Measurements from ENCODE around the gene COA1. TPM values are rescaled to one million over a fixed set of nuclear protein-coding genes. Genes with fewer than 3 reads are reported as not detected.
"Not testable (repeated sequence)": the region's sequence is repeated elsewhere in the genome, so short reads cannot be mapped to it uniquely, and the experiment has no call there.

COA1 gene
- polyA plus RNA-seq, 1 of the 3 experiments (the other 2 are of a cell fraction): 42.8 TPM

GRCh38 chr7:43711503-43711902, 17.8 kb downstream of the COA1 start (continued):
- TF ChIP-seq USF2 (IDR thresholded peaks at IDR 0.05; ENCODE audit: borderline replicate concordance, low read depth, low read length) (no peak), TAF1 (IDR thresholded peaks at IDR 0.05; ENCODE audit: borderline replicate concordance, low read depth, low read length) (no peak), CTCF (IDR thresholded peaks at IDR 0.05) (no peak), ELF1 (IDR thresholded peaks at IDR 0.05) (no peak), EP300 (IDR thresholded peaks at IDR 0.05; ENCODE audit: borderline replicate concordance in 1 of 2, low read depth in 1 of 2, low read length in 1 of 2) (no peak)

GRCh38 chr7:43708055-43708454, 21.3 kb downstream of the COA1 start:
- H3K27me3 ChIP-seq (ENCODE audit: insufficient read depth); H4K20me1 ChIP-seq (ENCODE audit: insufficient read depth); H3K4me3 ChIP-seq (ENCODE audit: low read depth in 2 of 2, low read length in 1 of 2); H3K4me1 ChIP-seq (ENCODE audit: control insufficient read depth in 1 of 2, insufficient read depth in 2 of 2, low read depth in 1 of 2, low read length in 1 of 2); DNase-seq; H3K27ac ChIP-seq (ENCODE audit: low read depth in 2 of 2, low read length in 1 of 2); H2AFZ ChIP-seq (ENCODE audit: low read depth); POLR2A ChIA-PET; H3K9me2 ChIP-seq; H3K4me2 ChIP-seq; H3F3A ChIP-seq (replicated peaks; ENCODE audit: insufficient read depth); H3K9ac ChIP-seq; H3K9me3 ChIP-seq: not testable (repeated sequence)
- Histone ChIP-seq H3K36me3 (replicated peaks in 1 of 2; ENCODE audit: control insufficient read depth in 1 of 2, insufficient read depth in 2 of 2, low read length in 1 of 2) (peaks cover 5 to 15% of the 10 kb centered on the region in 2 experiments), H3K79me2 (ENCODE audit: insufficient read depth) (peaks cover 84% of the 10 kb centered on the region)
- 95% methylated on average over 9 of the region's 9 CpGs for WGBS (ENCODE audit: low lambda C conversion rate)
- CTCF ChIA-PET: interaction anchor here (1.1 to 4.8 kb wide), 3 partner anchors 13 to 126 kb away, joined by 3 to 78 read pairs (median 3); partner anchors contain the start of gene STK17A

GRCh38 chr7:43703573-43703972, 25.8 kb downstream of the COA1 start:
- H3K79me2 ChIP-seq (ENCODE audit: insufficient read depth): peaks cover 69% of the 10 kb centered on the region

More at GRCh38 chr7:43703573-43703972, 25.8 kb downstream of the COA1 start:
- Histone ChIP-seq H3K4me1 (ENCODE audit: control insufficient read depth in 1 of 2, insufficient read depth in 2 of 2, low read depth in 1 of 2, low read length in 1 of 2) (peaks cover 10 to 17% of the 10 kb centered on the region in 2 experiments; a peak in 3 of 4 replicates), H3K9ac (no peak overlapping the region), H3K36me3 (replicated peaks in 1 of 2; ENCODE audit: control insufficient read depth in 1 of 2, insufficient read depth in 2 of 2, low read length in 1 of 2) (peaks cover 5 to 15% of the 10 kb centered on the region in 2 experiments), H2AFZ (ENCODE audit: low read depth) (no peak overlapping the region), H3K27me3 (ENCODE audit: insufficient read depth) (no peaks in the 10 kb centered on the region), H4K20me1 (ENCODE audit: insufficient read depth) (no peaks in the 10 kb centered on the region), H3K4me2 (no peak overlapping the region), H3K9me3 (no peaks in the 10 kb centered on the region), H3K27ac (ENCODE audit: low read depth in 2 of 2, low read length in 1 of 2) (no peak overlapping the region), H3F3A (replicated peaks; ENCODE audit: insufficient read depth) (peaks cover 29% of the 10 kb centered on the region), H3K9me2 (no peaks in the 10 kb centered on the region), H3K4me3 (ENCODE audit: low read depth in 2 of 2, low read length in 1 of 2) (no peak overlapping the region)
- no peak for TF ChIP-seq RFX5 (IDR thresholded peaks at IDR 0.05; ENCODE audit: low read length)
- no peak for TF ChIP-seq RXRA (IDR thresholded peaks at IDR 0.05; ENCODE audit: borderline replicate concordance, low read depth)
- TF ChIP-seq FOXM1 (IDR thresholded peaks at IDR 0.05; ENCODE audit: low read depth): no peak
- TF ChIP-seq IRF3 (IDR thresholded peaks at IDR 0.05; ENCODE audit: low read depth, low read length): no peak
- no peak for TF ChIP-seq GABPA (IDR thresholded peaks at IDR 0.05; ENCODE audit: low read depth)
- ChIA-PET POLR2A (no interaction called here), CTCF (interaction anchor here (1.1 to 4.8 kb wide), 5 partner anchors 17 to 442 kb away, joined by 3 to 78 read pairs (median 8); partner anchors contain the start of gene STK17A)
- DNase-seq: no peak
- 94% methylated on average over 1 of the region's 1 CpG for WGBS (ENCODE audit: low lambda C conversion rate)
